K562 (cell line): ENCODE data around the gene NADK. TPM values are rescaled to one million over a fixed set of nuclear protein-coding genes. Genes with fewer than 3 reads are reported as not detected.

Source experiments
- ARHGAP35 ChIP-seq: fragments of 450-650 bp; IDR thresholded peaks from 2 replicates; pipeline ENCODE4 v1.6.1; 2018; ENCODE audit not compliant: partially characterized antibody
- ASH1L ChIP-seq: fragments of 450-650 bp; IDR thresholded peaks from 2 replicates; pipeline ENCODE4 v1.6.1; 2018; ENCODE audit warnings: borderline replicate concordance, mild to moderate bottlenecking, low read depth; ENCODE audit not compliant: partially characterized antibody
- FOXA3 ChIP-seq, 2 experiments: fragments of 450-650 bp in 1 of 2; sonication (generic) in 1 of 2; formaldehyde crosslinking; IDR thresholded peaks in 1 of 2; conservative IDR thresholded peaks in 1 of 2; 2 replicates each; pipeline versions ENCODE4 v1.4.0 to v1.8.0; 2020 to 2022; ENCODE audit warnings: mild to moderate bottlenecking in 2 of 2, missing genetic modification reagents in 1 of 2
- FOXP1 ChIP-seq: sonication (generic); formaldehyde crosslinking; IDR thresholded peaks from 2 replicates; pipeline ENCODE4 v1.8.0; 2022; ENCODE audit warnings: mild to moderate bottlenecking, missing genetic modification reagents
- GATA2 ChIP-seq: sonication (generic); formaldehyde crosslinking; IDR thresholded peaks from 2 replicates; pipeline ENCODE4 v1.4.0; 2020; ENCODE audit warnings: mild to moderate bottlenecking, missing genetic modification reagents
- HNRNPUL1 ChIP-seq: fragments of 200-400 bp; formaldehyde crosslinking; IDR thresholded peaks from 2 replicates; pipeline ENCODE4 v1.6.1; 2017; ENCODE audit warnings: low read length
- KAT7 ChIP-seq: sonication (generic); formaldehyde crosslinking; IDR thresholded peaks from 2 replicates; pipeline ENCODE4 v1.8.0; 2022; ENCODE audit warnings: missing genetic modification reagents, mild to moderate bottlenecking, borderline replicate concordance
- KHSRP ChIP-seq: fragments of 450-650 bp; IDR thresholded peaks from 2 replicates; pipeline ENCODE4 v1.6.1; 2017
- PHB ChIP-seq: fragments of 250-450 bp; sonication (Bioruptor Pico); IDR thresholded peaks from 2 replicates; pipeline ENCODE4 v1.5.0; 2021
- PYGO2 ChIP-seq: fragments of 450-650 bp; IDR thresholded peaks from 2 replicates; pipeline ENCODE4 v1.6.1; 2016; ENCODE audit warnings: mild to moderate bottlenecking, missing genetic modification characterization, moderate library complexity, missing compliant biosample characterization
- SMARCA4 ChIP-seq: fragments of 450-650 bp; IDR thresholded peaks from 2 replicates; pipeline ENCODE4 v1.6.1; 2016
- SRF ChIP-seq, 2 experiments: fragments of 250-450, 450-650 bp in 1 of 2; sonication (Bioruptor Pico) in 1 of 2; sonication (generic) in 1 of 2; formaldehyde crosslinking; IDR thresholded peaks; 2 replicates each; pipeline versions ENCODE4 v1.5.0 to v1.5.1; 2020 to 2022; ENCODE audit warnings: mild to moderate bottlenecking in 1 of 2, missing genetic modification reagents in 1 of 2
- STAT5B ChIP-seq: fragments of 250-450 bp; sonication (Bioruptor Pico); IDR thresholded peaks from 2 replicates; pipeline ENCODE4 v1.8.0; 2021; ENCODE audit warnings: mild to moderate bottlenecking, inconsistent platforms
- ZNF124 ChIP-seq: sonication (generic); formaldehyde crosslinking; IDR thresholded peaks from 2 replicates; pipeline ENCODE4 v1.8.1; 2022; ENCODE audit warnings: missing genetic modification reagents
- ZNF384 ChIP-seq: IDR thresholded peaks from 2 replicates; pipeline ENCODE4 v1.6.1; 2012; ENCODE audit warnings: low read depth, low read length, improper control_type of control experiment
- polyA plus RNA-seq, 8 experiments: library from polyadenylated mRNA; depleted of rRNA in 4 of 8; stranded (reverse) in 5 of 8; unstranded in 3 of 8; fragments of >200 nt; fragmentation: Nextera tagmentation in 2 of 8; fragmentation: Illumina TruSeq in 1 of 8; extraction: Ambion mirVana in 2 of 8; extraction: Trizol in 1 of 8; gene quantifications; 2 replicates each; pipeline versions ENCODE4 v1.2.1 to v1.2.3, GENCODE V29; 2011 to 2014; ENCODE audit warnings: inconsistent platforms in 1 of 8, missing spikeins in 1 of 8
- total RNA-seq, 7 experiments: library from RNA; depleted of rRNA in 6 of 7; stranded (reverse); fragments of >200 nt in 6 of 7; fragmentation: Illumina TruSeq in 2 of 7; extraction: Trizol in 2 of 7; gene quantifications; 2 replicates each; pipeline versions ENCODE4 v1.2.1 to v1.2.3, GENCODE V29; 2011 to 2021; ENCODE audit warnings: low replicate concordance in 1 of 7
- TF ChIP-seq, protein P1 (sequence below): fragments of 250-450 bp; sonication (Bioruptor Pico); IDR thresholded peaks from 2 replicates; pipeline ENCODE4 v1.8.0; 2021; ENCODE audit warnings: borderline replicate concordance, mild to moderate bottlenecking, moderate library complexity; ENCODE audit not compliant: poor library complexity, severe bottlenecking
- TF ChIP-seq, protein P2 (sequence below): sonication (generic); formaldehyde crosslinking; IDR thresholded peaks from 2 replicates; pipeline ENCODE4 v1.8.1; 2022; ENCODE audit warnings: missing genetic modification reagents
- TF ChIP-seq, protein P3 (sequence below): fragments of 450-650 bp; IDR thresholded peaks from 2 replicates; pipeline ENCODE4 v1.6.1; 2014; ENCODE audit warnings: low read depth, mild to moderate bottlenecking, moderate library complexity, borderline replicate concordance
- TF ChIP-seq, protein P4 (sequence below), 2 experiments: IDR thresholded peaks in 1 of 2; conservative IDR thresholded peaks in 1 of 2; 2 replicates each; pipeline ENCODE4 v1.6.1; 2016; ENCODE audit warnings: low read depth in 2 of 2, mild to moderate bottlenecking in 1 of 2, missing compliant biosample characterization in 1 of 2, missing genetic modification characterization in 1 of 2, moderate library complexity in 1 of 2
- TF ChIP-seq, protein P5 (sequence below): fragments of 250-450 bp; sonication (Bioruptor Pico); IDR thresholded peaks from 2 replicates; pipeline ENCODE4 v1.8.0; 2022; ENCODE audit warnings: moderate library complexity, mild to moderate bottlenecking, inconsistent platforms

The NADK gene
- total and polyA plus RNA-seq, 9 of the 15 experiments (the other 6 are each of a cell fraction or from before 2014, with no cell fraction given) = 1.5 to 135 (median 75.1) TPM

DNA sequence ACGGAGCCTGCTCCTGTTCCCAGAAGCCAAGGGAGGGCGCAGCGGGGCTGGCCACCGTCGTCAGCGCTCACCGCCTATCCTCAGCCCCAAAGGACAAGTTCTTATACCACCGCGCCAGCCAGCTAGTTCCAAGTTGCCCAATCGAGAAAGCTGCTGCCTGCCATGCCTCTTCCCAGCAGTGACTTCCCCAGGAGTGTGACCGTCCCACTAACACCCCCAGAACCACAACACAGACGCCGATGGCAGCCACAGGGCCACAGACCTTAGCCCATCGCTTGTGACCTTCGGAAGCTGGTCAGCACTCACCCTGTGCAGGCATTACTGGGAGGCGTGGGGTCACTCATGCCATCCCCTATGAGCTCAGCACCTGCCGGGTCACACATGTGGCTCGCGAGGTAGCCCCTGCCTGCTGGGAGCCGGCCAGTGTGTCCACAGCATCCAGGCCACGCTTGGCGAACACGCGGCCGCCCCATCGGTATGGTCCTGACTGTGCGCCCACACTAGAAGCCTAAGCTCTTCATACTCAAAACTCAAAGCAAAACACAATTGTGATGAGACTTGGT, 20.1 kb downstream of the NADK start (continued):
- TF ChIP-seq SMARCA4 = no peak
- TF ChIP-seq STAT5B = no peak
- TF ChIP-seq, protein P1, sequence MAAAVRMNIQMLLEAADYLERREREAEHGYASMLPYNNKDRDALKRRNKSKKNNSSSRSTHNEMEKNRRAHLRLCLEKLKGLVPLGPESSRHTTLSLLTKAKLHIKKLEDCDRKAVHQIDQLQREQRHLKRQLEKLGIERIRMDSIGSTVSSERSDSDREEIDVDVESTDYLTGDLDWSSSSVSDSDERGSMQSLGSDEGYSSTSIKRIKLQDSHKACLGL (CRISPR knock-in tag) = no peak
- no peak for TF ChIP-seq FOXP1
- no peak for TF ChIP-seq ASH1L
- TF ChIP-seq KAT7 (CRISPR knock-in tag) = peak; percentile 34; the same call in 1 of the 2 replicates
- no peak for TF ChIP-seq PYGO2 (tag)
- TF ChIP-seq PHB (CRISPR knock-in tag) = no peak
- TF ChIP-seq KHSRP = no peak
- no peak for TF ChIP-seq ARHGAP35
- TF ChIP-seq GATA2 = no peak
- TF ChIP-seq, protein P2, sequence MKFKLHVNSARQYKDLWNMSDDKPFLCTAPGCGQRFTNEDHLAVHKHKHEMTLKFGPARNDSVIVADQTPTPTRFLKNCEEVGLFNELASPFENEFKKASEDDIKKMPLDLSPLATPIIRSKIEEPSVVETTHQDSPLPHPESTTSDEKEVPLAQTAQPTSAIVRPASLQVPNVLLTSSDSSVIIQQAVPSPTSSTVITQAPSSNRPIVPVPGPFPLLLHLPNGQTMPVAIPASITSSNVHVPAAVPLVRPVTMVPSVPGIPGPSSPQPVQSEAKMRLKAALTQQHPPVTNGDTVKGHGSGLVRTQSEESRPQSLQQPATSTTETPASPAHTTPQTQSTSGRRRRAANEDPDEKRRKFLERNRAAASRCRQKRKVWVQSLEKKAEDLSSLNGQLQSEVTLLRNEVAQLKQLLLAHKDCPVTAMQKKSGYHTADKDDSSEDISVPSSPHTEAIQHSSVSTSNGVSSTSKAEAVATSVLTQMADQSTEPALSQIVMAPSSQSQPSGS (CRISPR knock-in tag) = no peak
- TF ChIP-seq ZNF384 = peak; percentile 3; the same call in 1 of the 2 replicates
- TF ChIP-seq FOXA3 (CRISPR knock-in tag; conservative IDR thresholded peaks at IDR 0.05 in 1 of 2, IDR thresholded peaks at IDR 0.05 in 1 of 2) = no peak
- TF ChIP-seq, protein P3, sequence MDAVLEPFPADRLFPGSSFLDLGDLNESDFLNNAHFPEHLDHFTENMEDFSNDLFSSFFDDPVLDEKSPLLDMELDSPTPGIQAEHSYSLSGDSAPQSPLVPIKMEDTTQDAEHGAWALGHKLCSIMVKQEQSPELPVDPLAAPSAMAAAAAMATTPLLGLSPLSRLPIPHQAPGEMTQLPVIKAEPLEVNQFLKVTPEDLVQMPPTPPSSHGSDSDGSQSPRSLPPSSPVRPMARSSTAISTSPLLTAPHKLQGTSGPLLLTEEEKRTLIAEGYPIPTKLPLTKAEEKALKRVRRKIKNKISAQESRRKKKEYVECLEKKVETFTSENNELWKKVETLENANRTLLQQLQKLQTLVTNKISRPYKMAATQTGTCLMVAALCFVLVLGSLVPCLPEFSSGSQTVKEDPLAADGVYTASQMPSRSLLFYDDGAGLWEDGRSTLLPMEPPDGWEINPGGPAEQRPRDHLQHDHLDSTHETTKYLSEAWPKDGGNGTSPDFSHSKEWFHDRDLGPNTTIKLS = no peak
- TF ChIP-seq HNRNPUL1 = no peak
- no peak for TF ChIP-seq SRF (CRISPR knock-in tag; IDR thresholded peaks at IDR 0.05)
- TF ChIP-seq, protein P4, sequence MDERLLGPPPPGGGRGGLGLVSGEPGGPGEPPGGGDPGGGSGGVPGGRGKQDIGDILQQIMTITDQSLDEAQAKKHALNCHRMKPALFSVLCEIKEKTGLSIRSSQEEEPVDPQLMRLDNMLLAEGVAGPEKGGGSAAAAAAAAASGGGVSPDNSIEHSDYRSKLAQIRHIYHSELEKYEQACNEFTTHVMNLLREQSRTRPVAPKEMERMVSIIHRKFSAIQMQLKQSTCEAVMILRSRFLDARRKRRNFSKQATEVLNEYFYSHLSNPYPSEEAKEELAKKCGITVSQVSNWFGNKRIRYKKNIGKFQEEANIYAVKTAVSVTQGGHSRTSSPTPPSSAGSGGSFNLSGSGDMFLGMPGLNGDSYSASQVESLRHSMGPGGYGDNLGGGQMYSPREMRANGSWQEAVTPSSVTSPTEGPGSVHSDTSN (CRISPR knock-in tag; IDR thresholded peaks at IDR 0.05; ENCODE audit: low read depth) = no peak
- TF ChIP-seq, protein P4 (tag; conservative IDR thresholded peaks at IDR 0.05; ENCODE audit: low read depth) = no peak
- TF ChIP-seq, protein P5, sequence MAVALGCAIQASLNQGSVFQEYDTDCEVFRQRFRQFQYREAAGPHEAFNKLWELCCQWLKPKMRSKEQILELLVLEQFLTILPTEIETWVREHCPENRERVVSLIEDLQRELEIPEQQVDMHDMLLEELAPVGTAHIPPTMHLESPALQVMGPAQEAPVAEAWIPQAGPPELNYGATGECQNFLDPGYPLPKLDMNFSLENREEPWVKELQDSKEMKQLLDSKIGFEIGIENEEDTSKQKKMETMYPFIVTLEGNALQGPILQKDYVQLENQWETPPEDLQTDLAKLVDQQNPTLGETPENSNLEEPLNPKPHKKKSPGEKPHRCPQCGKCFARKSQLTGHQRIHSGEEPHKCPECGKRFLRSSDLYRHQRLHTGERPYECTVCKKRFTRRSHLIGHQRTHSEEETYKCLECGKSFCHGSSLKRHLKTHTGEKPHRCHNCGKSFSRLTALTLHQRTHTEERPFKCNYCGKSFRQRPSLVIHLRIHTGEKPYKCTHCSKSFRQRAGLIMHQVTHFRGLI = no peak
- TF ChIP-seq ZNF124 (CRISPR knock-in tag) = peak; percentile 55; the same call in 1 of the 2 replicates
